Measurements from ENCODE around the gene C6orf118. TPM values are rescaled to one million over a fixed set of nuclear protein-coding genes. Genes with fewer than 3 reads are reported as not detected.

C6orf118 gene
- total RNA-seq, 4 donors from 2014 or later, result not detected

- H3K4me1 ChIP-seq, result no peaks in the 10 kb centered on the region
- no peaks in the 10 kb centered on the region for H3K36me3 ChIP-seq
- no peaks in the 10 kb centered on the region for H3K27me3 ChIP-seq
- intact Hi-C loops (cut with DNase I), result no loop called here
- no peak overlapping the region for H3K4me3 ChIP-seq
- no peak for TF ChIP-seq CTCF (IDR thresholded peaks at IDR 0.05)
- TF ChIP-seq POLR2A (IDR thresholded peaks at IDR 0.05), result no peak
- H3K27ac ChIP-seq, result no peak overlapping the region
- H3K9me3 ChIP-seq, result no peaks in the 10 kb centered on the region
- DNase-seq, result no peak
- 29 to 53% methylated on average over 2 of the region's 2 CpGs for WGBS, 2 donors
Measured at GRCh38 chr6:165245701-165246100, 63.7 kb downstream of the C6orf118 start.

- no peaks in the 10 kb centered on the region for H3K9me3 ChIP-seq
- DNase-seq, result no peak
- 44 to 51% methylated on average over 3 to 4 of the region's 4 CpGs for WGBS, 2 donors
Measured at GRCh38 chr6:165245287-165245686, 64.1 kb downstream of the C6orf118 start.

GRCh38 chr6:165244524-165245247 is 64.7 kb downstream of the C6orf118 start:
- WGBS, 2 donors, result 69 to 75% methylated on average over 11 to 12 of the region's 12 CpGs
- intact Hi-C loops (cut with DNase I), result no loop called here
- no peak overlapping the region for H3K4me3 ChIP-seq
- H3K27me3 ChIP-seq, result no peaks in the 10 kb centered on the region
- H3K9me3 ChIP-seq, result no peaks in the 10 kb centered on the region
- H3K4me1 ChIP-seq, result no peaks in the 10 kb centered on the region
- no peak for TF ChIP-seq POLR2A (IDR thresholded peaks at IDR 0.05)
- no peak for TF ChIP-seq CTCF (IDR thresholded peaks at IDR 0.05)
- H3K27ac ChIP-seq, result no peak overlapping the region
- H3K36me3 ChIP-seq, result no peaks in the 10 kb centered on the region
- DNase-seq, result no peak

More at GRCh38 chr6:165245287-165245686, 64.1 kb downstream of the C6orf118 start:
- no peaks in the 10 kb centered on the region for H3K4me1 ChIP-seq
- intact Hi-C loops (cut with DNase I), result no loop called here
- H3K36me3 ChIP-seq, result no peaks in the 10 kb centered on the region
- TF ChIP-seq POLR2A (IDR thresholded peaks at IDR 0.05), result no peak
- TF ChIP-seq CTCF (IDR thresholded peaks at IDR 0.05), result peak in 1 of 6 experiments; percentile 4
- H3K4me3 ChIP-seq, result no peak overlapping the region
- H3K27ac ChIP-seq, result no peak overlapping the region
- H3K27me3 ChIP-seq, result no peaks in the 10 kb centered on the region

- no peak for DNase-seq
- Histone ChIP-seq H3K4me3 (no peak overlapping the region), H3K27ac (no peak overlapping the region), H3K9me3 (no peaks in the 10 kb centered on the region), H3K36me3 (no peaks in the 10 kb centered on the region), H3K4me1 (no peaks in the 10 kb centered on the region), H3K27me3 (no peaks in the 10 kb centered on the region)
- intact Hi-C loops (cut with DNase I), result no loop called here
- no peak for TF ChIP-seq CTCF (IDR thresholded peaks at IDR 0.05)
- TF ChIP-seq POLR2A (IDR thresholded peaks at IDR 0.05), result no peak
- WGBS, 2 donors, result 61 to 72% methylated on average over 5 of the region's 5 CpGs
Measured at GRCh38 chr6:165243801-165244200, 65.6 kb downstream of the C6orf118 start.

- no peaks in the 10 kb centered on the region for H3K36me3 ChIP-seq
- no peak overlapping the region for H3K27ac ChIP-seq
- H3K9me3 ChIP-seq, result peaks cover 0 to 21% (median 2%) of the 10 kb centered on the region in 3 donors
- intact Hi-C loops (cut with DNase I), result no loop called here
- DNase-seq, result no peak
- no peak for TF ChIP-seq CTCF (IDR thresholded peaks at IDR 0.05)
- TF ChIP-seq POLR2A (IDR thresholded peaks at IDR 0.05), result no peak
- no peaks in the 10 kb centered on the region for H3K27me3 ChIP-seq
- H3K4me1 ChIP-seq, result no peaks in the 10 kb centered on the region
- H3K4me3 ChIP-seq, result no peak overlapping the region
- WGBS, 2 donors, result 71 to 77% methylated on average over 1 of the region's 1 CpG
Measured at GRCh38 chr6:165236326-165236725, 73.1 kb downstream of the C6orf118 start.

All from esophagus squamous epithelium (tissue), 5 donors.